ENCODE data around the gene THSD4. TPM values are rescaled to one million over a fixed set of nuclear protein-coding genes. Genes with fewer than 3 reads are reported as not detected.

THSD4 gene
- total RNA-seq, 6 experiments from 2014 or later, result 5.2 to 21.8 (median 13.7) TPM

GRCh38 chr15:71559616-71560015, 444.3 kb downstream of the THSD4 start:
- TF ChIP-seq POLR2A (IDR thresholded peaks at IDR 0.05), result no peak
- TF ChIP-seq, protein P1, sequence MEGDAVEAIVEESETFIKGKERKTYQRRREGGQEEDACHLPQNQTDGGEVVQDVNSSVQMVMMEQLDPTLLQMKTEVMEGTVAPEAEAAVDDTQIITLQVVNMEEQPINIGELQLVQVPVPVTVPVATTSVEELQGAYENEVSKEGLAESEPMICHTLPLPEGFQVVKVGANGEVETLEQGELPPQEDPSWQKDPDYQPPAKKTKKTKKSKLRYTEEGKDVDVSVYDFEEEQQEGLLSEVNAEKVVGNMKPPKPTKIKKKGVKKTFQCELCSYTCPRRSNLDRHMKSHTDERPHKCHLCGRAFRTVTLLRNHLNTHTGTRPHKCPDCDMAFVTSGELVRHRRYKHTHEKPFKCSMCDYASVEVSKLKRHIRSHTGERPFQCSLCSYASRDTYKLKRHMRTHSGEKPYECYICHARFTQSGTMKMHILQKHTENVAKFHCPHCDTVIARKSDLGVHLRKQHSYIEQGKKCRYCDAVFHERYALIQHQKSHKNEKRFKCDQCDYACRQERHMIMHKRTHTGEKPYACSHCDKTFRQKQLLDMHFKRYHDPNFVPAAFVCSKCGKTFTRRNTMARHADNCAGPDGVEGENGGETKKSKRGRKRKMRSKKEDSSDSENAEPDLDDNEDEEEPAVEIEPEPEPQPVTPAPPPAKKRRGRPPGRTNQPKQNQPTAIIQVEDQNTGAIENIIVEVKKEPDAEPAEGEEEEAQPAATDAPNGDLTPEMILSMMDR (IDR thresholded peaks at IDR 0.05), result no peak
- H3K4me3 ChIP-seq, result no peak overlapping the region
- H3K36me3 ChIP-seq, result no peaks in the 10 kb centered on the region
- H3K27me3 ChIP-seq, result no peaks in the 10 kb centered on the region
- no peaks in the 10 kb centered on the region for H3K9me3 ChIP-seq
- intact Hi-C loops (cut with DNase I), result no loop called here
- no peak overlapping the region for H3K27ac ChIP-seq
- DNase-seq (no peak), ATAC-seq (no peak)
- WGBS (ENCODE audit: insufficient coverage, low coverage, low lambda C conversion rate, missing lambda C conversion rate), result 64% methylated on average over 3 of the region's 3 CpGs
- H3K4me1 ChIP-seq, result no peaks in the 10 kb centered on the region

DNA sequence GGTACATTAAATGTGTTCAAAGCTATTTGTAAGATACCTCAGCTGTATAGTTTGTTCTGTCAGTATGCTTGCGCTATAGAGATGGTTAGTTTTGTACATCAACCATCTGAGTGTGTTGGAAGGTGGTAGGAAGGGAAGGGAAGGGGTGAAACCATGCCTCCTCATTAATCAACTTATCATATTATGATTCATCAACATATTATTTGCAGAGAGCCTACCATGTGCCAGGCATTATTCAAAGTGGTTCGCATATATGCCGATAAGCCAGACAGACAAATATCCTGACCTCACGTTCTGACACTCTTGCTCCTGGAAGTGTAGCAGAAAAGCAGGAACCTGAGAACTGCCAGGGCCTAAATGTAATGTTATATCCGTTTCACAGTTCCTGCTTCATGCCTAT, 447.0 kb downstream of the THSD4 start:
- H3K27ac ChIP-seq, result no peak overlapping the region
- ATAC-seq (no peak), DNase-seq (no peak)
- H3K27me3 ChIP-seq, result no peaks in the 10 kb centered on the region
- no peak overlapping the region for H3K4me3 ChIP-seq
- H3K9me3 ChIP-seq, result no peaks in the 10 kb centered on the region
- TF ChIP-seq, protein P1 (IDR thresholded peaks at IDR 0.05), result no peak
- TF ChIP-seq POLR2A (IDR thresholded peaks at IDR 0.05), result no peak
- H3K36me3 ChIP-seq, result no peaks in the 10 kb centered on the region
- intact Hi-C loops (cut with DNase I), result no loop called here
- 88% methylated on average over 4 of the region's 5 CpGs for WGBS (ENCODE audit: insufficient coverage, low coverage, low lambda C conversion rate, missing lambda C conversion rate)
- no peaks in the 10 kb centered on the region for H3K4me1 ChIP-seq

DNA sequence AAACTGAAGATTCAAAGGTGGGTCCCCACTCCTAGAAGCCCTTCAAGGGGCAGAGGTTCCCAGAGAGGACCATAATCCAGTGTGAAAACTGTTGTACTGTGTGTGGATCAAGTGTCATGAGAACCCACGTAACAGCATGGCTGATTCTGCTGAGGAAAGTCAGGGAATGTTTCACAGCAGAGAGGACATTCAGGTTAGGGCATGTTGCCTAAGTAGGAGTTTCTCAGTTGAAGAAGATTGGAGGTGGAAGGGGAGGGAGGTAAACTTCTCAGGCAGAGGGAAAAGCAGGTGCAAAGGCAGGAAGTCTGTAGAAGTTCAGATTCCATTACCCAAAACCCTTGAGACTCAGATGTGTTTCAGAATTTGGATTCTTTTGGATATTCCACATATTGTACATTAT, 448.9 kb downstream of the THSD4 start:
- no peak overlapping the region for H3K4me3 ChIP-seq
- no peaks in the 10 kb centered on the region for H3K4me1 ChIP-seq
- H3K27me3 ChIP-seq, result no peaks in the 10 kb centered on the region
- H3K36me3 ChIP-seq, result no peaks in the 10 kb centered on the region
- WGBS (ENCODE audit: insufficient coverage, low coverage, low lambda C conversion rate, missing lambda C conversion rate), result 0% methylated on average over 1 of the region's 1 CpG
- intact Hi-C loops (cut with DNase I), result no loop called here
- TF ChIP-seq, protein P1 (IDR thresholded peaks at IDR 0.05), result no peak
- no peak for TF ChIP-seq POLR2A (IDR thresholded peaks at IDR 0.05)
- DNase-seq, result no peak
- no peak overlapping the region for H3K27ac ChIP-seq
- H3K9me3 ChIP-seq, result no peaks in the 10 kb centered on the region
- ATAC-seq, result no peak

GRCh38 chr15:71565006-71565405, 449.7 kb downstream of the THSD4 start:
- no peaks in the 10 kb centered on the region for H3K4me1 ChIP-seq
- no peak for DNase-seq
- no peak overlapping the region for H3K4me3 ChIP-seq
- intact Hi-C loops (cut with DNase I), result no loop called here
- H3K36me3 ChIP-seq, result no peaks in the 10 kb centered on the region
- TF ChIP-seq POLR2A (IDR thresholded peaks at IDR 0.05), result no peak
- TF ChIP-seq, protein P1 (IDR thresholded peaks at IDR 0.05), result no peak
- no peak overlapping the region for H3K27ac ChIP-seq
- 57% methylated on average over 1 of the region's 1 CpG for WGBS (ENCODE audit: insufficient coverage, low coverage, low lambda C conversion rate, missing lambda C conversion rate)
- no peaks in the 10 kb centered on the region for H3K9me3 ChIP-seq
- H3K27me3 ChIP-seq, result no peaks in the 10 kb centered on the region
- no peak for ATAC-seq

- TF ChIP-seq POLR2A (IDR thresholded peaks at IDR 0.05), result no peak
- TF ChIP-seq, protein P1 (IDR thresholded peaks at IDR 0.05), result no peak
- WGBS (ENCODE audit: insufficient coverage, low coverage, low lambda C conversion rate, missing lambda C conversion rate), result 64% methylated on average over 3 of the region's 3 CpGs
- DNase-seq, result no peak
These were observed 450.4 kb downstream of the THSD4 start for GRCh38 chr15:71565631-71566160.

More at GRCh38 chr15:71565631-71566160, 450.4 kb downstream of the THSD4 start:
- no peak for ATAC-seq
- H3K27ac ChIP-seq, result no peak overlapping the region
- H3K4me3 ChIP-seq, result no peak overlapping the region
- H3K27me3 ChIP-seq, result no peaks in the 10 kb centered on the region
- H3K36me3 ChIP-seq, result no peaks in the 10 kb centered on the region
- H3K4me1 ChIP-seq, result no peaks in the 10 kb centered on the region
- intact Hi-C loops (cut with DNase I), result no loop called here
- H3K9me3 ChIP-seq, result no peaks in the 10 kb centered on the region
